DOHH2 (cell line): ENCODE data around the gene SLC29A2.

Experiments
- H3F3A ChIP-seq: fragments of 200-600 bp; sonication (generic), shearing (Covaris generic); 2 replicates; pipeline ENCODE4 v1.6.0; 2016; ENCODE audit warnings: antibody characterized with exemption, mild to moderate bottlenecking; ENCODE audit not compliant: control insufficient read depth, insufficient read depth
- H3K27ac ChIP-seq: fragments of 200-600 bp; sonication (generic); 2 replicates; pipeline ENCODE4 v1.5.1; 2014; ENCODE audit warnings: low read depth, mild to moderate bottlenecking, low read length, moderate library complexity
- H3K27me3 ChIP-seq: fragments of 200-600 bp; sonication (generic); 2 replicates; pipeline ENCODE4 v1.6.1; 2014; ENCODE audit warnings: mild to moderate bottlenecking, low read length, mixed read lengths; ENCODE audit not compliant: control insufficient read depth
- H3K36me3 ChIP-seq: fragments of 200-600 bp; sonication (generic); 2 replicates; pipeline ENCODE4 v1.6.1; 2014; ENCODE audit warnings: mild to moderate bottlenecking, low read length, moderate library complexity, mixed read lengths; ENCODE audit not compliant: control insufficient read depth
- H3K4me1 ChIP-seq: fragments of 200-600 bp; sonication (generic); 2 replicates; pipeline ENCODE4 v1.6.1; 2014; ENCODE audit warnings: mild to moderate bottlenecking, low read length, mixed read lengths; ENCODE audit not compliant: control insufficient read depth
- H3K4me2 ChIP-seq: fragments of 200-600 bp; sonication (generic); 2 replicates; pipeline ENCODE4 v1.6.0; 2014; ENCODE audit warnings: mild to moderate bottlenecking, low read length, moderate library complexity
- H3K4me3 ChIP-seq: fragments of 200-600 bp; sonication (generic); 2 replicates; pipeline ENCODE4 v1.5.1; 2014; ENCODE audit warnings: mild to moderate bottlenecking, low read length, mixed read lengths
- H3K79me2 ChIP-seq: fragments of 200-600 bp; sonication (generic); 2 replicates; pipeline ENCODE4 v1.6.1; 2014; ENCODE audit warnings: mild to moderate bottlenecking, low read length, mixed read lengths; ENCODE audit not compliant: control insufficient read depth
- H3K9me2 ChIP-seq: fragments of 200-600 bp; sonication (generic); replicated peaks from 2 replicates; pipeline ENCODE4 v1.6.1; 2014; ENCODE audit warnings: mild to moderate bottlenecking, low read length, mixed read lengths; ENCODE audit not compliant: control insufficient read depth
- H3K9me3 ChIP-seq: fragments of 200-600 bp; sonication (generic); 2 replicates; pipeline ENCODE4 v1.6.1; 2014; ENCODE audit warnings: antibody characterized with exemption, low read length, mixed read lengths; ENCODE audit not compliant: control insufficient read depth, insufficient read depth
- H4K20me1 ChIP-seq: fragments of 200-600 bp; sonication (generic); 2 replicates; pipeline ENCODE4 v1.6.0; 2014; ENCODE audit warnings: low read depth, mild to moderate bottlenecking, antibody characterized with exemption, low read length, moderate library complexity; ENCODE audit not compliant: control insufficient read depth, insufficient read depth
- CTCF ChIP-seq: fragments of 200-600 bp; sonication (generic); IDR thresholded peaks from one replicate; pipeline ENCODE4 v1.5.1; 2014; ENCODE audit warnings: antibody characterized with exemption, mild to moderate bottlenecking, low read depth, low read length; ENCODE audit not compliant: poor library complexity, severe bottlenecking
- EZH2phosphoT487 ChIP-seq: fragments of 200-600 bp; sonication (generic); IDR thresholded peaks from 2 replicates; pipeline ENCODE4 v1.6.1; 2017; ENCODE audit warnings: borderline replicate concordance, mild to moderate bottlenecking, antibody characterized with exemption, low read length, moderate library complexity, mixed read lengths

The SLC29A2 gene

DNA sequence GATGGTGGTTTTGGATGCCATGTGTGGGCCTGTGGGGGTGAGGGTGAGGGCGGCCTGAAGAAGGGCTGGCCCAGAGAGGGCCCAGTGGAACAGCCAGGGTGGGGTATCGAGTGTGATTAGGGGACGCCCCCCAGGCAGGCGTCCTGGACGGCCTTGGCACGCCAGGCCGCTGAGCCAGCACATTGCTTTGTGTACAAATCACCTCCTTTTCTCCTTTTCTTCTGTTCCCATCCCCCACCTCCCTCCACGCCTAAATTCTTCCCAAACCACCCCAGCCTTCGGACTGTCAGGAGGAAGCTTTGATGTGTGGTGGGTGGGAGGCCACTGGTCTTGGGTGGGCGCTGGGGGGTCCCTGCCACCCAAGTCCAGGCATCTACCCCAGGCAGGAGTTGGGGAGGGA is 46.9 kb downstream of the SLC29A2 start:
- no peaks in the 10 kb centered on the region for H3K9me2 ChIP-seq
- no peaks in the 10 kb centered on the region for H4K20me1 ChIP-seq
- no peaks in the 10 kb centered on the region for H3K27me3 ChIP-seq
- H3K9me3 ChIP-seq: peaks cover 5% of the 10 kb centered on the region; the same call in 1 of the 2 replicates
- no peak overlapping the region for H3K27ac ChIP-seq
- H3K4me1 ChIP-seq: peaks cover 47% of the 10 kb centered on the region
- H3K36me3 ChIP-seq: no peaks in the 10 kb centered on the region
- no peak overlapping the region for H3K4me2 ChIP-seq
- H3K79me2 ChIP-seq: no peaks in the 10 kb centered on the region
- H3F3A ChIP-seq: no peaks in the 10 kb centered on the region
- TF ChIP-seq EZH2phosphoT487: no peak
- no peak for TF ChIP-seq CTCF
- no peak overlapping the region for H3K4me3 ChIP-seq

DNA sequence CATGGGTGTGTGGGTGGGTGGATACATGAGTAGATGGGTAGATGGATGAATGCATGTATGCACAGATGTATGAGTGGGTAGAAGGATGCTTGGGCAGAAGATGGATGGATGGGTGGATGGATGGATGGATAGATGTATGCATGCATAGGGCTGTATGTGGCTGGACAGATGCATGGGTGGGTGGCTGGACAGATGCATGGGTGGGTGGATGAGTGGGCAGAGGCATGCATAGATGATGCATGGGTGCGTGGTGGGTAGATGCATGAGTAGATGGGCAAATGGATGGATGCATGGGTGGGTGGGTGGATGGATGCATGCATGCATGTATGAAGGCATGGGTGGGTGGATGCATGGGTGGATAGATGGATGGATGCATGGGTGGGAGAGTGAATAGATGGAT is 47.9 kb downstream of the SLC29A2 start:
- Histone ChIP-seq H3K4me3 (no peak overlapping the region), H3F3A (peaks cover under 1% of the 10 kb centered on the region; the same call in 1 of the 2 replicates), H3K36me3 (no peaks in the 10 kb centered on the region), H3K27ac (no peak overlapping the region), H4K20me1 (no peaks in the 10 kb centered on the region), H3K27me3 (no peaks in the 10 kb centered on the region), H3K4me2 (no peak overlapping the region), H3K9me2 (no peaks in the 10 kb centered on the region), H3K79me2 (no peaks in the 10 kb centered on the region), H3K4me1 (peaks cover 50% of the 10 kb centered on the region), H3K9me3 (peaks cover 8% of the 10 kb centered on the region; the same call in 1 of the 2 replicates)
- no peak for TF ChIP-seq EZH2phosphoT487
- TF ChIP-seq CTCF: no peak

DNA sequence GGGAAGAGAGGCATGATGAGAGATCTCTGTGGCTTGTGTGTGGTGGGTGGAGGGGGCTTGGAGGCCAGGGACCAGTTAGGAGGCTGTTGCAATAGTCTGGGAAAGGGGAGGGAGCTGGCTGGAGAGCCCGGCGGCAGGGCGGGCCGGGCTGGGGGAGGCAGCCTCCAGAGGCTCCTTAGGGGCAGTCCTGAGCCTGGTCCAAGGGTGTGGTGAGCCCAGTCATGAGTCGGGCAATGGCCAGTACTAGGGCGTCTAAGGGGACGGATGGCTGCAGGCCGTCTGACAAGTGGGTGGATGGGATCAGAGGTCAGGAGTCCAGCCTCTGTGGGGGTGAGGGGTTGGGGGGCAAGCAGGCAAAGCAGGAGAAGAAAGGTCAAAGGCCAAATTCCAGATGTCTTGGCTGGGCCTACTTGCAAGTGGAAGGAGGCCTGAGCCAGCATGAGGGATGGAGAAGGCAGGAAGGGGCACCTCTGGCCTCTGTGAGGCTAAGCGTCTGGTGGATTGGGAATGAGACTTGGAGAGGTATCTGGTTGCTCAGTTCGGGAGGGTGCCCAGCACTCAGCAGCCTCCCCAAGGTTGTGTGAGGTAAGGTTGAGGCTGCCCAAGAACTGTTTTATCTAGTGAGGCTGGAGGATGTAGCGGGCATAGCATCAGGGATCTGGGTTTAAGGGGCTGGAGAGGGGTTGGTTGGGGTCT is 48.7 kb downstream of the SLC29A2 start:
- Histone ChIP-seq H3F3A (peaks cover 7% of the 10 kb centered on the region), H3K27ac (no peak overlapping the region), H4K20me1 (no peaks in the 10 kb centered on the region), H3K36me3 (no peaks in the 10 kb centered on the region), H3K27me3 (no peaks in the 10 kb centered on the region), H3K4me1 (peaks cover 50% of the 10 kb centered on the region), H3K9me3 (peaks cover 8% of the 10 kb centered on the region; the same call in 1 of the 2 replicates), H3K4me3 (no peak overlapping the region), H3K4me2 (no peak overlapping the region), H3K79me2 (no peaks in the 10 kb centered on the region), H3K9me2 (no peaks in the 10 kb centered on the region)
- no peak for TF ChIP-seq EZH2phosphoT487
- no peak for TF ChIP-seq CTCF
